Measurements from ENCODE around the gene ICAM3.
A peak's percentile ranks its signal among the peaks of the same experiment; 100 is the strongest.

ICAM3 gene

DNA sequence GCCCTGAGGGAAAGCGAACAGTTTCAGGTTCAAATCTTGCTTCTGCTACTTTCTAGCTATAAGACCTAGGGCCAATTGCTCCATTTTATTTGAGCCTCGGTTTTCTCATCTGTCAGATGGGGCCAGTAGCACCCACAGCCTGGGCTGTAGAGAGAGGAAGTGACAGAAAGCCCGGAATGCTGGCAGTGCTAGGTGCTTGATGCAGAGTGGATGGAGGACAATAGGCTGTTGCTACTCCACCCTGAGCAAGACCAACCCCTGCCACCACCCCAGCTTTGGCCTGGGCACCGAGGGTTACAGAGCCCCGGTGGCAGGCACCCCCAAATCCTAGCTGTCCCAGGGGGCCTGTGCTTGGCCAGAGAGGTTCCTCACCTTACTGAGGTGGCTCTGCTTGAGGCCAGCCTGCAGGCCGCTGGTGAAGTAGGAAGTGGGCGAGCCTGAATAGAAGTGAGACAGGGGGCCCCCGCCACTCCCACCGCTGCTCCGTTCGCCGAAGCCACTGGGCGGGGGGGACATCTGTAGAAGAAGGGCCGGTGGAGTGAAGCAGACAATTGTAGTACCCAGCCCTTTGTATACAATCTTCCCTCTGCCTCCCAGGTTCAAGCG, 21.5 kb downstream of the ICAM3 start:
- no peak for DNase-seq

DNA sequence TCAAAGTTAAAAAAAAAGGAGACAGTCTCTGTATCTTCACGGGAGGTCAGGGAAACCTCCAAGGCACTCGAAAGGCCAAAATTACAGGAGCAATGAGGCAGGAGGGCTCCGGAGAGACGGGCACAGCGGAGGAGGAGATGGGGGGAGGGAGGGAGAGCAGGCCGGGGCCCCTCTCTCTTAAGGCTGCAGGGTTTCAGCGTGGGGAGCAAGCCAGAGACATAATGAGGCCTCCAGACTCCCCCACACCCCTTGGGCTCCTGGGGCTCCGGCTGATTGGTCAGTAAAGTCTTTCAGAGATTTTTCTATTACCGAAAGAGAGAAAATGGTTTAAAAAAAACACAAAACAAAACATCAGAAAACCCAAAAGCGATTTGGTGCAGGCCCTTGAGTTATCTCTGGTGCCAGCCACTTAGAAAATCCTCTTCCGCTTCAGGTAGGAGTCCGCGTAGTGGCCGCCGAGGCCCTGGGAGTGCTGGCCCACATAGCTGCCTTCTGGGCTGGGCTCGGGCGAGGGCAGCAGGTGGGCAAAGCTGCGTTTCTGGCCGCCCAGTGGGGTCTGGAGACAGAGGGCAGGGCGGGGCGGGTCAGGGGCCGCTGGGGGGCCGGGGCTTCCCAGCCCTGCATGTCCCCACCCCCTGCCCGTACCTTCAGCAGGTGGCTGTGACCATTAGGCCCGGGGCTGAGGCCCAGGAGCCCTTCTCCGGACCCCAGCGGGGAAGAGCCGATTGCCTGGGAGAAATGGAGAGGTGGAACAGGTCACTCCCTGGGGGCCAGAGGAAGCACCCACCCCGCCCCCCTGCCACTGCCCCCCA, 22.2 kb downstream of the ICAM3 start:
- DNase-seq, result no peak

DNA sequence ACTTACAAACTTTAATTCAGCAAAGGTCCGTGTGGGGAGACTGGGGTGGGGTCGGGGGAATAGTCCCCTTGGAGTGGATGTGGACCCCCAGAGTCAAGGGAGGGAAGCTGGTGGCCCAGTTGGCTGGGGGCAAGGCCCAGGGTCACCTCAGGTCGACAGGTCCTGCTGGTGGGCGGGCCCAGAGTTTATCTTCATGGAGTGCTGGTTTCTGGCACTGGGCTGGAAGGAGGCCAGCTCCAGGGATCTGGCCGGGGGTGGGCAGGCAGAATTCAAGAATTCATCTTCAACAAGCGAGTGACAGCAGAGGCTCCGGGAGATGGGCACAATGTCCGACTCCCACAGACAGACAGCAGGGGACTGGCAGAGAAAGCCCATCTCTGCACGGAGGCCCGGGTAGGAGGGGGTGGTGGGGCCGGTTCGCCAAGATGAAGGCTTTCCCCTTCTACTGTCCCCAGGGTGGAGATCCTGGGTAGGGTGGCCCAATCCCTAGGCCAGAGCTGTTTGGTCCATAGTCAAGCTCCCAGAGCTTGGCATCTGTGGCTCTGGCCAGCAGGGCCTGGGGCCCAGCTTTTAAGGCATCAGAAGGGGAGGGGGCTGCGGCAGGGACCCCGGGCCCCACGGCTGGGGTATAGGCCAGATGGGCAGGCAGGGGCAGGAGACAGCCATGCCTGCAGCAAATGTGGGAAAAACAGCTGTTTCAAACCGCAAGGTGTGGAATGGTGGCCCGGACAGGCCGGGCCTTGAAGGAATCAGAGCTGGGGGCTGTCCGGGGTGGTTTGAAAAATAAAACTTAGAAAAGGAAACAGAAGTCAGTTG, 23.0 kb downstream of the ICAM3 start:
- no peak for DNase-seq

DNA sequence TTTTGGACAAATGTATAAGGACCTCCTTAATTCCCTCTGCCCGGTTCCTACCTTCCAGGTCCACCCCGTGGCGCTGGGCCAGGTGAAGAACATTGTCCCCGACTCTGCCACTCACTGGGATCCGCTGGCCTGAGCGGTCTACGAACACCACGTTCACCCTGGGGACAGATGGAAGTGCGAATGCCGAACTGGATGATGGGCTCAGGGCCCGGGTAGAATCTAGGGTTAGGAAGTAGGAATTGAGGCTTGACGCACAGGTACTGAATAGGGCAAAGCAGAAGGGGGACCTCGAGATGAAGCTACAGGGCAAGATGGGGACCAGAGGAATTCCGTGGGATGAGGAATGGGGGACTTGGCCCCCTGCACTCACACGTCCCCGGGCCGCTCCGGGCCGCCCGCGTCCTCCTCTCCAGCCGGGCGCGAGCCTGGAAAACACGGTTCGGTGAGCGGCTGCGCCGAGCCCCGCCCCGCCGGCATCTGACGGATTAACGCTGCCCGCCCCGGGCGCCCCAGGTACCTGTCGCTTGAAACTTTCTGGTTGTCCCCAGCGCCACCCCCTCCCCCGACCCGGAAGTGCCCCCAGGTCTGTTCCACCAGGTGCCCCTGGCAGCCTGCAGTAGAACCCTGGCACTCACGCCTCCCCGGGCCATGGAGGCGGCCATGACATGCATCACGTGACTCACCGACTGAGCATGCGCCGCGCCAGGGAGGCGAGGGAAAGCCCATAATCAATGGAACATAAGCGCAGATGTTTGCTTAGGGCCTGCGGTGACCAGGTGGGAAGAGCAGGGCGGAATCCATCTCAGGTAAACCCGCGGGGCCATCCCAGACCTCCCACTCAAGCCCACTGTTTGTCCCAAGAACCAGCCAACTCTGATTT, 23.8 kb downstream of the ICAM3 start, which contains the start of gene FDX2:
Gene FDX2 (minus strand): TSS at position 681 of the 880 bp plus-strand sequence. CDS start 19 bp downstream, at position 662.
- peak; percentile 93 for DNase-seq

DNA sequence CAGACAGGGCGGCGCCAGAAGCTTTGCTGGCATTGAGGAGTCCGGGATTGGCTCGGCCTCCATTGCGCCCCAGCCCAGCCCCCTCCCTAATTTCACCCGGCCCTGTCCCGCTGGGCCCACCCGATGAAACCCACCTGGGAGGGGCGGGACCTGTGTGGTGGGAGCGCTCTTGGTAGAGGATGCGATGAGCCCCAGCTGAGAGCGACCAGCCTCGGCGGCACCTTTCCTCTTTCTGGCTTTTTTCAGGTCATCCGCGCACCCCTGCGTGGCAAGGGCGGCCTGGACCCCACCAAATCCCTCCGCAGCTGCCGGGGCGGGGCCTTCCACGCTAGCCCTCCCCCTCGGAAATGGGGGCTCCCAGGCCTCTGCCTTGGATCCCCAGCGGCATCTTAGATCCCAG, 30.0 kb downstream of the ICAM3 start, which contains the start of gene ZGLP1:
Gene ZGLP1 (minus strand): TSS at position 393 of the 400 bp plus-strand sequence.
- DNase-seq, result no peak

DNA sequence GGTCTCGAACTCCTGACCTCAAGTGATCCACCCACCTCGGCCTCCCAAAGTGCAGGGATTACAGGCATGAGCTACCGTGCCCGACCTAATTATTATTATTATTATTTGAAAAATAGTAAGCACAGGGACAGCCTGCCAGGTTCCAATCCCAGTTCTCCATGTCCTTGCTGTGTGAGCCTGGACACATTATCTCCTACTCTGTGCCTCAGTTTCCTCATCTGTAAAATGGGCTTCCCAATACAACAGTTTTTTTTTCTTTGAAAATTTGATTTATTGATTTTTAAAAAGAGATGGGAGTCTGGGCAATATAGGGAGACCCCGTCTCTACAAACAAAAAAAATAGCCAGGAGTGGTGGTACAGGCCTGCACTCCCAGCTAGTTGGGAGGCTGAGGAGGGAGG, 33.1 kb downstream of the ICAM3 start:
- no peak for DNase-seq

DNA sequence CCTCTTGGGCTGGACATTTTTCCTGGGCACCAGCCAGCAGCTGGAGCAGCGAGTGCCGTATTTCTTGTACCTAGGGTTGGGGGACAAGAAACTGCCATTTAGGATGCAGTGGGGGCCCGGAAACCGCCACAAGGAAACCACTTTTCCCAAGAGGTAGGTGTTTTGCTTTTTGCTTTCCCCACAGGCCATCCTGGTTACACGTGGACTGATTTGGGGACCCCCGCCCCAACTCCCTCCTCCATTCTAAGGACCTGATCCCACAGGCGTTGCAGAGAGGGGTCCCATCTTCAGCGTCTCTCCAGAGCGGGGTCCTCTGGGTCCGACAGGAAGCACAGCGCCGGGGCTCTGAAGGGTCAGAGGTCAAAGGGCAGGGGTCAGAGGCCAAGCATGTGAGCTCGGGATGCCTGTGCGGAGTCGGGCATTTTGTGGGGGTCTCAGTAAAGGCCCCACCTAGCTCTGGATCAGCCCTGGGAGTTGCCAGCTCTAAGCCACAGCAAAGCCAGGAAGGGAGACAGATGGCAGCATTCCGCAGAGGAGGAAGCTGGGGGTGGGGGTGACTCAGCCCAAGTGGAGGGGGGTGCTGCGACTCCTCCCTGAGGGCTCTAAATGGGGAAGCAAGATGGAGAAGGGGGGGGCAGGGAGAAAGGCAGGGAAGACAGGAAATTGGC, 34.2 kb downstream of the ICAM3 start:
- DNase-seq, result no peak

DNA sequence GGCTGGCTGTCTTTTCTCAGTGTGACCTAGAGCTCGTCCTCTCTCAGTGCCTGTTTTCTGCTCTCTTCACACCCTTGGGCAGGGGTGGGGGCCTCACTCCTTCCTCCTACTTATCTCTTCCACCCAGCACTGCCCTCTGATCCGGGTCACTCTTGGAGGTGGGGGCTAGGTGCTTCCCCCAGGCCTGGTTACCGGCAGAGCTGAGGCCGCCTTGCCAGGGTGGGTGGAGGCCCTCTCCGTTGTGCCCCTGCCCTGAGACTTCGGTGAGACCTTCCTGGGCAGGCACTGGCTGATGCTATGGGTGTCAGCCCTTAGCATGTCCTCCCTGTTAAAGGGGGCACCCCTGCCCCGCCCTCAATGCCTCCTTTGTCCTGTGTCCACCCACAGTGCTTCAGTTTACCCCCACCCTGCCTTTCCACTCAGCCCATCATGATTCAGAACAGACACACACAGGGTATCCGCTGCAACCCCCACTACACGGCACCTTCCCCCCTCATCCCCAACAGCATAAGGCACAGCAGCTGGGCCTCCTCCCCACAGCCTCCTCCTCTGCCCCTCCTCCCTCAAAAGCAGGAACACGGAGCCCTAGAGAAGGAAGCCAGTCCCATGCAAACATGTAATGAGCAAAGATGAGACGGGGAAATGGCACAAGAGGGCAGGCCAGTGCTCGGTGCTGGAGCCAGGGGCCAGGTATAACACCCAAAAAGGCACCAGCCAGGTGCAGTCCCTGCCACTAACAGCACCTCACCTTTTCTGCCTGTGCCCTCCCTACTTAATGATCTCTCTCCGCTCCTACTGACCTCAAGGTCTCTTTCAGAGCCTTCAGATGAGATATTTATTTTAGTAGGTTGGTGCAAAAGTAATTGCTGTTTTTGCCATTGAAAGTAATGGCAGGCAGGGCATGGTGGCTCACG, 39.6 kb downstream of the ICAM3 start:
- DNase-seq, result no peak

DNA sequence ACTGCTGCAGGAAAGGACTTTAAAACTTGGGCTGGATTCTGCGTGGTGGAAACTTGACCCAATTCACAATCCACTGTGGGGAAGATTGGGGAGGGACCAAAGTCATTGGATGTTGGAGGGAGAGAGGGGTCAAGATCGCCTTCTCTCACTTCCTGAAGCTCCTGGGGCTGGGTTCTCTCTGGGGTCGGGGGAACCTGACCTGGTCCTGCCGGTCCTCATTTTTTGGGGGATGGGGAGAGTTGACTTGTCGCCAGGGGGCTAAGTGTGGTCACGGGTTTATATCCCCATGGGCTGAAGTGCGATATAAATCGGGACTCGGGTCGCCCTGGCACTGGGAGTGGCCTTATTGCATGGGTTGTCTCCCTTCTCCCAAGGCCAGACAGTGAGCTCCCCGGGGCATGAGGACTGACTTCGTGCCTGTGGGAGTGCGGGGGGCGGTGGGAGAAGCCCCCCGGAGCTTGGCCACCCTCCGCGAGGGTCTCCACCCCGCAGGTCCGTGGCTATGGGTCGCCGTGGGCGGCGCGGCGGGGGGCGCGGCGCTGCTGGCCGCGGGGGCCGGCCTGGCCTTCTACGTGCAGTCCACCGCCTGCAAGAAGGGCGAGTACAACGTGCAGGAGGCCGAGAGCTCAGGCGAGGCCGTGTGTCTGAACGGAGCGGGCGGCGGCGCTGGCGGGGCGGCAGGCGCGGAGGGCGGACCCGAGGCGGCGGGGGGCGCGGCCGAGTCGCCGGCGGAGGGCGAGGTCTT, 43.4 kb downstream of the ICAM3 start:
- no peak for DNase-seq

DNA sequence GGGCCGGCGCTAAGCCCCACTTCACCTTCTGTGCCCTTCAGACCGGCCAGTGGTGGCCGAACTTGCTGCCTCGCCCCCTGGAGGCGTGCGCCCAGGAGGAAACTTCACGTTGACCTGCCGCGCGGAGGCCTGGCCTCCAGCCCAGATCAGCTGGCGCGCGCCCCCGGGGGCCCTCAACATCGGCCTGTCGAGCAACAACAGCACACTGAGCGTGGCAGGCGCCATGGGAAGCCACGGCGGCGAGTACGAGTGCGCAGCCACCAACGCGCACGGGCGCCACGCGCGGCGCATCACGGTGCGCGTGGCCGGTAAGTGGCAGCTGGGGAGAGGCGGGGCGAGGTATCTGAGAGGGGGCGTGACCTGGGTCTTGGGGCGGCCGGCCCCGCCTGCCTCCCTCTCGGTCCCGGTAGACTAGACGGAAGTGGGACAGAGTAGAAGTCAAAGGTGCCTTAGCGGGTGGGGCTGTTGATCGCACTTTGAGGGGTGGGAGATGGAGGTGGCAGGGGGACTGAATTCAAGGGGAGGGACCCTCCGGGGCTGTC, 44.0 kb downstream of the ICAM3 start:
- DNase-seq, result peak; percentile 58

DNA sequence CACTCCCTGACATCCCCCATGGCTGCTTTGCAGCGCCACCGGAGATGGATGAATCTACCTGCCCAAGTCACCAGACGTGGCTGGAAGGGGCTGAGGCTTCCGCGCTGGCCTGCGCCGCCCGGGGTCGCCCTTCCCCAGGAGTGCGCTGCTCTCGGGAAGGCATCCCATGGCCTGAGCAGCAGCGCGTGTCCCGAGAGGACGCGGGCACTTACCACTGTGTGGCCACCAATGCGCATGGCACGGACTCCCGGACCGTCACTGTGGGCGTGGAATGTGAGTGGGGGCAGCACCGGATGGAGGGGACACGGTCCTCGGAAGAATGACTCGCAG, 45.1 kb downstream of the ICAM3 start:
- DNase-seq, result no peak

DNA sequence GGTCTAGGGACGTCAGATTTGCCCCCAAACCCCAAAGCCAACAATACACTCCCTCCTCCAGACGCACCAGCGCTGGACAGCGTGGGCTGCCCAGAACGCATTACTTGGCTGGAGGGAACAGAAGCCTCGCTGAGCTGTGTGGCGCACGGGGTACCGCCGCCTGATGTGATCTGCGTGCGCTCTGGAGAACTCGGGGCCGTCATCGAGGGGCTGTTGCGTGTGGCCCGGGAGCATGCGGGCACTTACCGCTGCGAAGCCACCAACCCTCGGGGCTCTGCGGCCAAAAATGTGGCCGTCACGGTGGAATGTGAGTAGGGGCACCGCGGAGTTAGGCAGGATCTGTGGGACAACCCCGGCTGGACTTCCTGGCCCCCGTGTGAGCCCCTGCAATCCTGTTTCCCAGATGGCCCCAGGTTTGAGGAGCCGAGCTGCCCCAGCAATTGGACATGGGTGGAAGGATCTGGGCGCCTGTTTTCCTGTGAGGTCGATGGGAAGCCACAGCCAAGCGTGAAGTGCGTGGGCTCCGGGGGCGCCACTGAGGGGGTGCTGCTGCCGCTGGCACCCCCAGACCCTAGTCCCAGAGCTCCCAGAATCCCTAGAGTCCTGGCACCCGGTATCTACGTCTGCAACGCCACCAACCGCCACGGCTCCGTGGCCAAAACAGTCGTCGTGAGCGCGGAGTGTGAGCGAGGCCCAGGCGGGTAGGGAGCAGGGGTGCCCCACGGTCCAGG, 45.6 kb downstream of the ICAM3 start:
- no peak for DNase-seq

DNA sequence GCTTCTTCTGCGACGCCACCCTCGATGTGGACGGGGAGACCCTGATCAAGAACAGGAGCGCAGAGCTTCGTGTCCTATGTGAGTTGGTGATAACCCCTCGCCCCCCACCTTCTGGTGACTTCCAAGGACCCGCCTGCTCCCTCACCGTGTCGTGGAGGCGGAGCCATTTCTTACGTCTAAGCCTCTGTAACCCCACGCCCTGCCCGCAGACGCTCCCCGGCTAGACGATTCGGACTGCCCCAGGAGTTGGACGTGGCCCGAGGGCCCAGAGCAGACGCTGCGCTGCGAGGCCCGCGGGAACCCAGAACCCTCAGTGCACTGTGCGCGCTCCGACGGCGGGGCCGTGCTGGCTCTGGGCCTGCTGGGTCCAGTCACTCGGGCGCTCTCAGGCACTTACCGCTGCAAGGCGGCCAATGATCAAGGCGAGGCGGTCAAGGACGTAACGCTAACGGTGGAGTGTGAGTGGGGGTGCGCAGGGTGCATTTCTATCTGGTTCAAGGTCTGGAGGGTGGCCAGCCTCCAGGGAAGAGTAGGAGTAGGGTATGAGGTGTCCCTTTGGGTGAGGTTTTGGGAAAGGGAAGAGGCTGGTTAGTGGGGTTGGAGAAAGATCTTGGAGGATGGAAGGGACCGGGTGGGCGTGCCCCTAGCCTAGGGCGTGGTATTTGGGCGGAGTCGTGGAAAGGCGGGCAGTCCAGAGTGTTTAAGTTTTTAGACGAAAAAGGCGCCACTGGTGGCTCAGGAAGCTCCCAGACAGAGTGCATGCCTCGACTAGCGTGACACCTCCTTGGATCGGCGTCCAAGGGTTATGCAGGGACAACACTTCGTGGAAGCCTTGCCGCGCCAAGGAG, 46.4 kb downstream of the ICAM3 start:
- no peak for DNase-seq

DNA sequence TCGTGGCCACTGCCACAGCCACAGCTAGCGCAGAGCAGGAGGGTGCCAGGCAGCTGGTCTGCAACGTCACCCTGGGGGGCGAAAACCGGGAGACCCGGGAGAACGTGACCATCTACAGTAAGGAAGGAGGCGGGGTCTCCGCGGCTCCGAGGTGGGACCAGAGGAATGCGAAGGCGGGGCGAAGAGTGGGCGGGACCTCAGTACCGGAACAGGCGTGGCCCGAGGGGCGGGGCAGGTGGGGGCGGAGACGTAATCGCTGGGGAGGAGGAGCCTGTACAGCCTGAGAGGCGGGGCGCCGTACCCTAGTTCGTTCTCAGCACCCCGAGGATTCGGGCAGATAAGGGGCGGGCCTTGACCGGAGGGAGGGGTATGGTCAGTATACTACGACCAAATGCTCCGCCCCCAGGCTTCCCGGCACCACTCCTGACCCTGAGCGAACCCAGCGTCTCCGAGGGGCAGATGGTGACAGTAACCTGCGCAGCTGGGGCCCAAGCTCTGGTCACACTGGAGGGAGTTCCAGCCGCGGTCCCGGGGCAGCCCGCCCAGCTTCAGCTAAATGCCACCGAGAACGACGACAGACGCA, 47.1 kb downstream of the ICAM3 start:
- DNase-seq, result peak; percentile 84

DNA sequence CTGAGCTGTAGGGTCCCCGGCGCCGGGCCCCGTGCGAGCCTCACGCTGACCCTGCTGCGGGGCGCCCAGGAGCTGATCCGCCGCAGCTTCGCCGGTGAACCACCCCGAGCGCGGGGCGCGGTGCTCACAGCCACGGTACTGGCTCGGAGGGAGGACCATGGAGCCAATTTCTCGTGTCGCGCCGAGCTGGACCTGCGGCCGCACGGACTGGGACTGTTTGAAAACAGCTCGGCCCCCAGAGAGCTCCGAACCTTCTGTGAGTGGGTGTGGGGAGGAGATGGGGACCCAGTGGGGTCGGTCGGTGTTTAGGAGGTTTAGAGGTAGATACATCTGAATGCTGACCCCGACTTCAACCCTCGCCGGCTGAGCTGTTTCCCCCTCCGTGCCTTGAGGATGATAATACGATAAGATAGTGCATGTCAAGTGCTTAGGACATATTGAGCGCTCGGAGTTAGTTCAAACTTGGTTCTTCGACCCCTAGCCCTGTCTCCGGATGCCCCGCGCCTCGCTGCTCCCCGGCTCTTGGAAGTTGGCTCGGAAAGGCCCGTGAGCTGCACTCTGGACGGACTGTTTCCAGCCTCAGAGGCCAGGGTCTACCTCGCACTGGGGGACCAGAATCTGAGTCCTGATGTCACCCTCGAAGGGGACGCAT, 47.7 kb downstream of the ICAM3 start:
- DNase-seq, result no peak

DNA sequence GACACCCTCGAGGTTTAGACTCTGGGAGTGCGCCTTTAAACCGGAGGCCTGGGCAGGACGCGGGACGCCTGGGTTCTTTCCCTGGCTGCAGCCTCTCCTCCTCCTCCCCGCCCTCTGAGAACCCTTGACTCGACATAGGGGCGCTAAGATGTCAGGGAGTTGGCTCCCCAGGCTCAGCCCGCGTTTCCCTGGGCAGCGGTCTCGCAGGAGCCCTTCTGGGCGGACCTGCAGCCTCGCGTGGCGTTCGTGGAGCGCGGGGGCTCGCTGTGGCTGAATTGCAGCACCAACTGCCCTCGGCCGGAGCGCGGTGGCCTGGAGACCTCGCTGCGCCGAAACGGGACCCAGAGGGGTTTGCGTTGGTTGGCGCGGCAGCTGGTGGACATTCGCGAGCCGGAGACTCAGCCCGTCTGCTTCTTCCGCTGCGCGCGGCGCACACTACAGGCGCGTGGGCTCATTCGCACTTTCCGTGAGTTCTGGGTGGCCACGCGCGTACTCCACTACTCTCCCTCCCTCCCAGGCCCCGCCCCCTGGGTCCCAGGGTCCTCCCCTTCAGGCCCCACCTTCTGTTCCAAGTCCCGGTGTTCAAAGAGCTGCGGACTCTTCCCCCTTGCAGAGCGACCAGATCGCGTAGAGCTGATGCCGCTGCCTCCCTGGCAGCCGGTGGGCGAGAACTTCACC, 48.4 kb downstream of the ICAM3 start:
- DNase-seq, result peak; percentile 57
